Skeletal muscle satellite cell (primary cell): ENCODE results near the gene RIT1.
"Not testable (repeated sequence)": the region's sequence is repeated elsewhere in the genome, so short reads cannot be mapped to it uniquely, and the experiment has no call there.

Source experiments
- H3K27me3 ChIP-seq: 2 replicates; pipeline ENCODE4 v1.7.0; 2013; ENCODE audit warnings: low read length; ENCODE audit not compliant: control insufficient read depth, insufficient read depth
- H3K36me3 ChIP-seq: 2 replicates; pipeline ENCODE4 v1.7.0; 2013; ENCODE audit warnings: mild to moderate bottlenecking, control low read depth, low read length; ENCODE audit not compliant: insufficient read depth
- H3K4me1 ChIP-seq: 2 replicates; pipeline ENCODE4 v1.7.0; 2013; ENCODE audit warnings: low read length; ENCODE audit not compliant: control insufficient read depth, insufficient read depth
- H3K4me2 ChIP-seq: 2 replicates; pipeline ENCODE4 v1.7.0; 2013; ENCODE audit warnings: mild to moderate bottlenecking, low read length
- H3K4me3 ChIP-seq: 2 replicates; pipeline ENCODE4 v1.7.0; 2013; ENCODE audit warnings: low read length
- H3K9ac ChIP-seq: 2 replicates; pipeline ENCODE4 v1.7.0; 2013; ENCODE audit warnings: mild to moderate bottlenecking, low read depth, low read length, moderate library complexity
- H3K9me3 ChIP-seq: replicated peaks from 2 replicates; pipeline ENCODE4 v1.7.0; 2013; ENCODE audit warnings: mild to moderate bottlenecking, control low read depth, low read length

The RIT1 gene

DNA sequence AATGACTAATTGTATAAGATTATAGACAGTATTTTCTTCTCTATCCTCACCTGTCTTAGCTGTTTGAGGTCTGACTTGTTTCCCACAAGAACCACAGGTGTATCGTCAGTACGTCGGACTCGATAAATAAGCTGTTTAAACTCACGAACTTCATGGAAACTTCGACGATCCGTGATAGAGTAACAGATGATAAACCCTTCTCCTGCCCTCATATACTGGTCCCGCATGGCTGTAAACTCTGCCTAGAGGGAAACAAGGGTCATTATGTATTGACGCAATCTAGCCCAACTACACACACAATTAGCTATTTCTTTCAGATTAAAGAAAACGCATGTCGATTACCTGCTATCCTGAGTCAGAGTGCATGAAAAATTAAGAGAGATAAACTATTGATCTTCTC is 6.9 kb downstream of the RIT1 start:
- H3K9ac ChIP-seq: no peak overlapping the region
- H3K4me3 ChIP-seq: no peak overlapping the region
- no peaks in the 10 kb centered on the region for H3K4me1 ChIP-seq
- no peak overlapping the region for H3K4me2 ChIP-seq
- H3K27me3 ChIP-seq: no peaks in the 10 kb centered on the region
- H3K36me3 ChIP-seq: peaks cover 67% of the 10 kb centered on the region
- no peaks in the 10 kb centered on the region for H3K9me3 ChIP-seq

DNA sequence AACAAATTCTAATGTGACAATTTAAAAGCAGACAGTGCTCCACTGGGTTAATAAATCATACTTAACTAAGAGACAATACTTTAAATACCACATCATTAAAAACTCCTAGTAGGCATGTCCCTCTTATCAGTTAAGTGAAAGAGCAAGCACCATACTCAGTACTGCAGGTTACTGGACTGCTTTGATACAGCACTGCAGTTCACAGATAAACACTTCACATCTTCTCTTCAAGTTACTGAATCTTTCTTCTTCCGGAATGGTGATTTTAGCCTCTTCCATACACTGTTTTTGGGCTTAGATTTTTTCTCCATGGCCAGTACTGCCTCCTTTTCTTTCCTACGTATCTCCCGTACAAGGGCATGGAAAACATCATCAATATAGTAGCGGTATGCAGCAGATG is 11.0 kb downstream of the RIT1 start:
- H3K4me1 ChIP-seq: no peaks in the 10 kb centered on the region
- no peak overlapping the region for H3K4me3 ChIP-seq
- H3K9me3 ChIP-seq: no peaks in the 10 kb centered on the region
- peaks cover 69% of the 10 kb centered on the region for H3K36me3 ChIP-seq
- no peaks in the 10 kb centered on the region for H3K27me3 ChIP-seq
- no peak overlapping the region for H3K4me2 ChIP-seq
- no peak overlapping the region for H3K9ac ChIP-seq

DNA sequence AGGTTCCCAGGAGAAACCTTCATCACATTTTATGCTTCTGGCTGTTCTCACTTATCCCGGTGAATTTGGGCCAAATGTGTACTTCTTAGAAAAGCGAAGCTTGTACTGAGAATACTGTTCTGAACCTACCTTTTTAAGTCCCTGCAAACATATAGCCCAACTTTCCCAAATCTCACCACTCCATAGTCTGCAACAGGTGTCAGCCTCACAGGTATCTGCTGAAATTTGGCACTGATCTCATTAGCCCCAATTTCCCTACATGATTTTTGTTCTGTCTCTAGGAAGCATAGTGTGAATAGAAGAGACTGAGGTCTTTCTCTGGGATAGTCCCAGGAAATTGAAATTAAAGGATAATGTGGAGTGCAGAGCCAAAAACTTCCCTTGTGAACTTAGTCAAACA is 11.5 kb downstream of the RIT1 start:
- H3K4me3 ChIP-seq: no peak overlapping the region
- H3K4me1 ChIP-seq: no peaks in the 10 kb centered on the region
- peaks cover 64% of the 10 kb centered on the region for H3K36me3 ChIP-seq
- no peaks in the 10 kb centered on the region for H3K9me3 ChIP-seq
- no peak overlapping the region for H3K4me2 ChIP-seq
- no peaks in the 10 kb centered on the region for H3K27me3 ChIP-seq
- no peak overlapping the region for H3K9ac ChIP-seq

DNA sequence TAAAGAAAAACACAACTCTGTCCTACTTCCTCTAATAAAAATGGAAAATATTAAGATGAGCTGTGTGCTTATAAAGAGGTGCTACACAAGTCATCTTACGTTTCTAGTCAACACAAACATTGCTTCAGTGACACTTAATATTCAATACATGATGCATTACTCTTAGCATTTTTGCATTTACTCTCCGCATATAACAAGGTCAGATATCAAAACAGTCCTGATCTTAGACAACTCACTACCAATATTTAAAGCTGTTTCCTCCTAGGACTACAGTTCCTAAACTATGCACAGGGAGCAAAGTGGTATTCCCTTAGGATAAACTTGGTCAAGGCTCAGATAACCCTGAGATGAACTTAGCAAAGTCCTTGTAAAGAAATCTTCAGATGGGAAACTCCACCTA is 12.3 kb downstream of the RIT1 start:
- Histone ChIP-seq H3K9me3 (no peaks in the 10 kb centered on the region), H3K4me1 (peaks cover 4% of the 10 kb centered on the region), H3K4me3 (no peak overlapping the region), H3K4me2 (no peak overlapping the region), H3K36me3 (peaks cover 56% of the 10 kb centered on the region), H3K27me3 (no peaks in the 10 kb centered on the region), H3K9ac (no peak overlapping the region)

DNA sequence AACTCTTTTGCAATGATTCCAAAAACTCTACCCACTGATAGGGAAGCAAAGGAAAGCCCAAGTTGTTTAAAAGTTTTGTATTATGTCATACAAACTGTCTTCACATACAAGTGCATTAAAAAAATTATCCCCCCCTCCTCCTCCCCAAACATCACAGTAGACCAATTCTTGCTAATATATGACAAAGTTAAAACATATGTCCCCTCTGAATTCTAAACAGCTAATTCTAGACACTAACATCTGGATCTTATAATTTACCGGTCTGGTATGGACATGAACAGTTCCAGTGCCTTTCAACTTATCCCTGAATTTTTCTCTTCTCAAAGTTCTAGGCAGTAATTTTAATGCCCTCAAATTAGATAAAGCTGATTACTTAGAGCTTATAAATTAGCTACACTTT is 13.4 kb downstream of the RIT1 start:
- Histone ChIP-seq H3K4me3 (no peak overlapping the region), H3K9me3 (no peaks in the 10 kb centered on the region), H3K27me3 (no peaks in the 10 kb centered on the region), H3K9ac (no peak overlapping the region), H3K4me2 (no peak overlapping the region), H3K36me3 (peaks cover 51% of the 10 kb centered on the region), H3K4me1 (peaks cover 15% of the 10 kb centered on the region)

DNA sequence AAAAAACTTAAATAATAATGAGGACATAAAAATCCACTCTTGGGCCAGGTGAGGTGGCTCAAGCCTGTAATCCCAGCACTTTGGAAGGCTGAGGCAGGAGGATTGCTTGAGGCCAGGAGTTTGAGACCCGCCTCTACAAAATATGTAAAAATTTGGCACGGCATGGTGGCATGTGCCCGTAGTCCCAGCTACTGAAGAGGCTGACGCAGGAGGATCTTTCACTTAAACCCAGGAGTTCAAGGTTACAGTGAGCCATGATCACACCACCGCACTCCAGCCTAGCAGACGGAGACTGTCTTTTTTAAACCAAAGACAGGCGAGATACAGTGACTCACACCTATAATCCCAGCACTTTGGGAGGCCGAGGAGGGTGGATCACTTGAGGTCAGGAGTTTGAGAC is 14.7 kb downstream of the RIT1 start:
- H3K9ac ChIP-seq, H3K27me3 ChIP-seq, H3K4me3 ChIP-seq, H3K4me2 ChIP-seq, H3K9me3 ChIP-seq: not testable (repeated sequence)
- peaks cover 48% of the 10 kb centered on the region for H3K36me3 ChIP-seq
- H3K4me1 ChIP-seq: peaks cover 20% of the 10 kb centered on the region

DNA sequence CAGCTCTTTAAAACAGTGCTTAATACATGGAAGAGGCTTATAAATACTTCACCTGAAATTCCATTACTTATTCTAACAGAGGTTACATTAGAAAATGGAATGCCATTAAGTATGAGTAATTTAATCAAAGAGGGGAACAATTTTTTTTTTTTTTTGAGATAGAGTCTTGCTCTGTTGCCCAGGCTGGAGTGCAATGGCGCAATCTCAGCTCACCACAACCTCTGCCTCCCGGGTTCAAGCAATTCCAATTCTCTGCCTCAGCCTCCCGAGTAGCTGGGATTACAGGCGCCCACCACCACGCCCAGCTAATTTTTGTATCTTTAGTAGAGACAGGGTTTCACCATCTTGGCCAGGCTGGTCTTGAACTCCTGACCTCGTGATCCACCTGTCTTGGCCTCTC is 15.5 kb downstream of the RIT1 start:
- H3K27me3 ChIP-seq, H3K9me3 ChIP-seq, H3K4me3 ChIP-seq, H3K4me2 ChIP-seq, H3K9ac ChIP-seq: not testable (repeated sequence)
- Histone ChIP-seq H3K4me1 (peaks cover 20% of the 10 kb centered on the region), H3K36me3 (peaks cover 39% of the 10 kb centered on the region)

DNA sequence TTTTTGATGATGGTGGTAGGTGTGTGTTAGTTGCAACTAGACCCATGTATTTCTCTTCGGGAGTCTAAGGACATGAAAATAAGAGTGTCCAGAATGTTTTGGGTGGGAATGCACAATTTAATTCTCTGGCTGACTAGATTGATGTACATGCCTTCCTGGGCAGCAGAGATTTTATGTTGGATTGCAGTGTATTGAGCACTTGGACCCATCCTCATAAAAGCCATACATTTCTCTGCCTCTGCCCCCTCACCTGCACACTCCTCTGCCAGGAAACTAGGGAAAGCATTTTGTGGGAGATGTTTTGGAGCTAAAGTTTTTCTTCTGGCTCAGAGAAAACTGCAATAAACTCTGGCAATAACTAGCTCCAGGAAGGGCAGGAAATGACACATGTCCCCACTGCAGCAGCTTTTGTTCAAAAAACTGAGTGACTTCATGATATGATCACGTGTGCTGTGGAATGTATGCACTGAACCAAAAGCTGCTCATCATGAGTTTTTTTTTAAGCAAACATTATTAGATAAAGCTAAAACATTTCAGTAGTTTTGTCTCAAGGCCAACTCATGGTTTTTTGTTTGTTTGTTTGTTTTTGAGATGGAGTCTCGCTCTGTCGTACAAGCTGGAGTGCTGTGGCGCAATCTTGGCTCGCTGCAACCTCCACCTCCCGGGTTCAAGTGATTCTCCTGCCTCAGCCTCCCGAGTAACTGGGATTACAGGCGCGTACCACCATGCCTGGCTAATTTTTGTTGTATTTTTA is 17.6 kb downstream of the RIT1 start:
- H3K4me3 ChIP-seq: peak overlapping the region; percentile 56
- H3K36me3 ChIP-seq: peaks cover 19% of the 10 kb centered on the region
- no peaks in the 10 kb centered on the region for H3K9me3 ChIP-seq
- peak overlapping the region; percentile 80 for H3K4me2 ChIP-seq
- H3K4me1 ChIP-seq: peaks cover 36% of the 10 kb centered on the region
- peak overlapping the region; percentile 84 for H3K9ac ChIP-seq
- H3K27me3 ChIP-seq: no peaks in the 10 kb centered on the region

DNA sequence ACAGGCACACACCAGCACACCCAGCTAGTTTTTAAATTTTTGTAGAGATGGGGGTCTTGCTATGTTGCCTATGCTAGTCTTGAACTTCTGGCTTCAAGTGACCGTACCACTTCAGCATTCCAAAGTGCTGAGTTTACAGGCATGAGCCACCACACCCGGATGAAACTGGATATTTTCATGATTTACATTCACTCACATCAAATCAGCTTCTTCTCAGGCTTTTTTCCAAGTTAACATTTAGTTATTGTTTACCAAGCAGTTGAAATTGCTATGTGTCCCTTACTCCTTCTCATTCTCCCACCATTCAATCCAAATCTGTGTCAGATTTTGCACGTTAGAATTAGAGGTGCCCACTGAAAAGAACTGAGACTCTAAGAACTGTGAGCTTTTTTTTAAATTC is 18.4 kb downstream of the RIT1 start:
- no peaks in the 10 kb centered on the region for H3K9me3 ChIP-seq
- H3K4me3 ChIP-seq: peak overlapping the region; percentile 56
- H3K27me3 ChIP-seq: no peaks in the 10 kb centered on the region
- peak overlapping the region; percentile 80 for H3K4me2 ChIP-seq
- peak overlapping the region; percentile 84 for H3K9ac ChIP-seq
- H3K36me3 ChIP-seq: peaks cover 13% of the 10 kb centered on the region
- H3K4me1 ChIP-seq: peaks cover 43% of the 10 kb centered on the region

DNA sequence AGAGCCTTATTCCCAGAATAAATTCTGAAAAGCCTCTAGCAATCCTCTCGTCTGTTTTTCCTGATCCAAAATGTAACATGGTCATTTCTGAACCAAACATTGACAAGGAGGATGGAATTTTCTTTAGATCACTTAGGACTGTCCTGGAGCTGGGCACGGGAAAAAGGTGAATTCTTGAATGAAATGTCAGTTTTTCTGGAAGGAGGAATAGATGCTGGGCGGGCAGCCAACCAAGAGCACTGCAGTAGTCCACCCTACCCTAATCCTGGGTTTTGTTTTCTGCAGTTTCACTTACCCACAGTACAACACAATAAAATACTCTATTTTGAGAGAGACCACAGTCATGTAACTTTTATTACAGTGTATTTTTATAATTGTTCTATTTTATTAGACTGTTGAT is 20.9 kb downstream of the RIT1 start:
- no peaks in the 10 kb centered on the region for H3K36me3 ChIP-seq
- no peaks in the 10 kb centered on the region for H3K9me3 ChIP-seq
- H3K4me3 ChIP-seq: no peak overlapping the region
- H3K9ac ChIP-seq: no peak overlapping the region
- H3K4me2 ChIP-seq: no peak overlapping the region
- peaks cover 43% of the 10 kb centered on the region for H3K4me1 ChIP-seq
- H3K27me3 ChIP-seq: no peaks in the 10 kb centered on the region

DNA sequence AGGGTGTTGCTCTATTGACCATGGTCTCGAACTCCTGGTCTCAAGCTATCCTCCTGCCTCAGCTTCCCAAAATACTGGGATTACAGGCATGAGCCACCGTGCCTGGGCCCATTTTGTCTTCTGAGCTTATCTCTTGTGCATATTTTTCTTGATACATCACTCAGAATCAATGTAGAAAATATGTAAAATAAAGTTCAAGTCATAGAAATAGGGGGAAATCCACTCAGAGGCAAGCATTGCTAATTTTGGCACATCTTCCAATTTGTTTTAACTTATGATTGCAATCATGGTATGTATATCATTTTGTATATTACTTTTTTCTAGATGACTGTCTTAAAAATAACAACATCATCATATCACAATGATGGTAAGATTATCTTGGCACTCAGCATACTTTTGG is 21.6 kb downstream of the RIT1 start:
- Histone ChIP-seq H3K4me3 (no peak overlapping the region), H3K9me3 (no peaks in the 10 kb centered on the region), H3K36me3 (no peaks in the 10 kb centered on the region), H3K4me2 (no peak overlapping the region), H3K9ac (no peak overlapping the region), H3K4me1 (peaks cover 50% of the 10 kb centered on the region), H3K27me3 (no peaks in the 10 kb centered on the region)

DNA sequence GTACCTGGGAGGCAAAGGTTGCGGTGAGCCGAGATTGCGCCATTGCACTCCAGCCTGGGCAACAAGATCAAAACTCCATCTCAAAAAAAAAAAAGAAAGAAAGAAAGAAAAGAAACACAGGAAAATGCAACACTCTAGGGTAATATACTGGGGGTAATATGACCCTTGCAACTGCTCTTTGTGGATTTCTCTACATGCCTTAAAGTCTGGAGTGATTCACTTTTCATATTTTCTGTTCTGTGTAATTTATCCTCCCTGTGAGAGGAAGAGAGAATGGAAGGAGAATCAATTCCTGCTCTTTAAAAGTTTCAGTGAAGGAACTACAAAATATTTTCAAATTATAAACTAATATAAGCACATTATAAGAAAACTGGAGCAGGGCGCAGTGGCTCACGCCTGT is 22.7 kb downstream of the RIT1 start:
- Histone ChIP-seq H3K9ac (no peak overlapping the region), H3K36me3 (no peaks in the 10 kb centered on the region), H3K4me3 (no peak overlapping the region), H3K4me2 (no peak overlapping the region), H3K9me3 (no peaks in the 10 kb centered on the region), H3K4me1 (peaks cover 53% of the 10 kb centered on the region), H3K27me3 (no peaks in the 10 kb centered on the region)
